Urinary bladder (tissue), 4 donors: ENCODE measurements around the gene REEP6. TPM values are rescaled to one million over a fixed set of nuclear protein-coding genes. Genes with fewer than 3 reads are reported as not detected.

ENCODE experiments used
- DNase-seq: peaks from one replicate; pipeline ENCODE4 v3.0.0-alpha.2; 2015; ENCODE audit errors: extremely low spot score
- H3K27ac ChIP-seq: one replicate; pipeline ENCODE4 v1.5.1; 2013; ENCODE audit warnings: low read depth, mild to moderate bottlenecking, moderate library complexity
- H3K36me3 ChIP-seq: one replicate; pipeline ENCODE4 v1.6.1; 2013; ENCODE audit warnings: mild to moderate bottlenecking, moderate library complexity; ENCODE audit not compliant: insufficient read depth
- H3K4me1 ChIP-seq: one replicate; pipeline ENCODE4 v1.6.1; 2013; ENCODE audit warnings: mild to moderate bottlenecking, moderate library complexity; ENCODE audit not compliant: insufficient read depth
- H3K4me3 ChIP-seq: one replicate; pipeline ENCODE4 v1.5.1; 2013; ENCODE audit warnings: low read depth, low read length
- whole genome bisulfite sequencing: extraction: QIAGEN DNeasy Blood & Tissue Kit; methylation state at CpG from one replicate; pipeline ENCODE4 v1.1.7; 2013; 5-methylcytosine and 5-hydroxymethylcytosine counted together
- polyA plus RNA-seq: library from polyadenylated mRNA; stranded (reverse); fragments of 200-250 nt; gene quantifications from one replicate; pipeline ENCODE4 v1.2.3, GENCODE V29; 2013
- total RNA-seq: library from RNA; depleted of rRNA; stranded (reverse); fragments of >200 nt; gene quantifications from one replicate; pipeline ENCODE4 v1.2.3, GENCODE V29; 2014
- donor health status: healthy with polysubstance abuse.
- donor health status: healthy.

The REEP6 gene
- total and polyA plus RNA-seq, 2 donors = 4.9 to 11.3 TPM

GRCh38 chr19:1520203-1520780 is 29.3 kb downstream of the REEP6 start:
- Histone ChIP-seq H3K27ac (no peak overlapping the region), H3K36me3 (no peaks in the 10 kb centered on the region), H3K4me1 (no peaks in the 10 kb centered on the region), H3K4me3 (no peak overlapping the region)
- 81% methylated on average over 17 of the region's 17 CpGs for WGBS
- no peak for DNase-seq

DNA sequence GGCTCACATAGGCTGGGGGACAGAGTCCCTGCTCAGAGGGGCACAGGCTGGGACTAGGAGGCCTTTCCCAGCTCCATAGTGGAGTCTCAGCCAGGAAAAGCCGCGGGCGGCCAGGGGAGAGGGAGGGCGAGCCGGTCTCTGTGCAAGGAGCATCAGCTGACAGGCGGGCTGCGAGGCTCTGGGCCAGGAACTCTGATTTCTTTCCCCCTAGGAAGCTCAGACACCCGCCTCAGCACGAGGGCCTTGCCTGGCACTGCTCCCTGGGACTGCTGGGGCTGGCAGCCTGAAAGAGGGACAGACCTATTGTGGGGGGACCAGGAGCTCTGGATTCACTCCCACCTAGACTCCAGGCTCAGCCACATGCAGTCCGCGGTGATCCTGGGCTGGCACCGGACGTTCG is 30.7 kb downstream of the REEP6 start:
- Histone ChIP-seq H3K36me3 (no peaks in the 10 kb centered on the region), H3K4me1 (no peaks in the 10 kb centered on the region), H3K27ac (no peak overlapping the region), H3K4me3 (no peak overlapping the region)
- 30% methylated on average over 14 of the region's 14 CpGs for WGBS
- DNase-seq = no peak

GRCh38 chr19:1522061-1522460 is 31.1 kb downstream of the REEP6 start:
- Histone ChIP-seq H3K36me3 (no peaks in the 10 kb centered on the region), H3K4me1 (no peaks in the 10 kb centered on the region), H3K27ac (no peak overlapping the region), H3K4me3 (no peak overlapping the region)
- DNase-seq = no peak
- 52% methylated on average over 10 of the region's 10 CpGs for WGBS

DNA sequence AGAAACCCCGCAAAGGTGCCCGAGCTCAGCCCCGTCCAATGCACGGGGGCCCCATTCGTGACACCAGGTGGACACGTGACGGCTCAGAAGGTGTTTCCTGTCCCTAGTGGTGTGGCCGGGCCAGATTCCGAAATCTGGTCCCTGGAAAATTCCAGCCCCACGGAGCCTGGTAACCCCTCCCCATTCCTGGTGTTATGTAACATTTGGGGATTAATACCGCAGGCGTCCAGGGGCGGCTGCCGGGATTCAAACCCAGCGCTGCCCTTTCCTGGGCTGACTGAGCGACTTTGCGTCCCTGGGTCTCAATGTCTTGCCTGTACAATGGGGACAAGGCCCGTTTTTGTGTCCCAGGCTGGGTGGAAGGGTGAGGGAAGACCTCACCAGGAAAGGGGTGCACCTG is 31.9 kb downstream of the REEP6 start:
- H3K4me1 ChIP-seq = no peaks in the 10 kb centered on the region
- no peak overlapping the region for H3K27ac ChIP-seq
- H3K36me3 ChIP-seq = no peaks in the 10 kb centered on the region
- 67% methylated on average over 18 of the region's 18 CpGs for WGBS
- no peak for DNase-seq
- H3K4me3 ChIP-seq = no peak overlapping the region

- no peak within 1 kb of the TSS for H3K27ac ChIP-seq
- H3K4me3 ChIP-seq = peak within 1 kb of the TSS; percentile 25
- WGBS = 8% methylated on average over 92 of the region's 92 CpGs
Measured at GRCh38 chr19:1523412-1524286, 32.7 kb downstream of the REEP6 start, which contains the start of gene PLK5. PLK5 (plus strand) TSS chr19:1524077; CDS start chr19:1526997, 2,920 bp downstream.

GRCh38 chr19:1524287-1524971 is 33.4 kb downstream of the REEP6 start:
- H3K4me1 ChIP-seq = no peaks in the 10 kb centered on the region
- peak overlapping the region; percentile 25 for H3K4me3 ChIP-seq
- DNase-seq = no peak
- WGBS = 9% methylated on average over 49 of the region's 49 CpGs
- no peaks in the 10 kb centered on the region for H3K36me3 ChIP-seq
- no peak overlapping the region for H3K27ac ChIP-seq

More at GRCh38 chr19:1523412-1524286, 32.7 kb downstream of the REEP6 start, which contains the start of gene PLK5:
- no peaks in the 10 kb centered on the region for H3K36me3 ChIP-seq
- DNase-seq = no peak
- no peaks in the 10 kb centered on the region for H3K4me1 ChIP-seq

DNA sequence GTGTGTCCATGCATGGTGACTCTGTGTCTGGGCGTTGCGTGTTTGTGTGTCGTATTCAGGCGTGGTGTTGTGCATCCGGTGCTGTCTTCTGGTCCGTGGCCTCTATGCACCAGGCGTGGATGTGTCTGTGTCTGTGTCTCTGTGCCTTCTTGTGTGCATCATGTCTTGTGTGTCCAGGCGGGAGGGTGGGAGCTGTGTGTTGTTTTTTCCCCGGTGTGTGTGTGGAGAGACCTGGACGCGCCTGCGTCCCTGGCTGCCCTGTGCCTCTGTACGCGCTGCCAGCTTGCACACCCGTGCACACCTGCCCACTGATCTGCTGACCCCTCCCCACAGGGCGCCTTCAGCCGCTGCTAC is 34.0 kb downstream of the REEP6 start:
- DNase-seq = no peak
- H3K27ac ChIP-seq = no peak overlapping the region
- H3K36me3 ChIP-seq = no peaks in the 10 kb centered on the region
- H3K4me3 ChIP-seq = no peak overlapping the region
- no peaks in the 10 kb centered on the region for H3K4me1 ChIP-seq
- WGBS = 65% methylated on average over 17 of the region's 17 CpGs

GRCh38 chr19:1525343-1525742 is 34.4 kb downstream of the REEP6 start:
- Histone ChIP-seq H3K4me1 (no peaks in the 10 kb centered on the region), H3K36me3 (no peaks in the 10 kb centered on the region), H3K27ac (no peak overlapping the region), H3K4me3 (no peak overlapping the region)
- 68% methylated on average over 31 of the region's 31 CpGs for WGBS
- DNase-seq = no peak

DNA sequence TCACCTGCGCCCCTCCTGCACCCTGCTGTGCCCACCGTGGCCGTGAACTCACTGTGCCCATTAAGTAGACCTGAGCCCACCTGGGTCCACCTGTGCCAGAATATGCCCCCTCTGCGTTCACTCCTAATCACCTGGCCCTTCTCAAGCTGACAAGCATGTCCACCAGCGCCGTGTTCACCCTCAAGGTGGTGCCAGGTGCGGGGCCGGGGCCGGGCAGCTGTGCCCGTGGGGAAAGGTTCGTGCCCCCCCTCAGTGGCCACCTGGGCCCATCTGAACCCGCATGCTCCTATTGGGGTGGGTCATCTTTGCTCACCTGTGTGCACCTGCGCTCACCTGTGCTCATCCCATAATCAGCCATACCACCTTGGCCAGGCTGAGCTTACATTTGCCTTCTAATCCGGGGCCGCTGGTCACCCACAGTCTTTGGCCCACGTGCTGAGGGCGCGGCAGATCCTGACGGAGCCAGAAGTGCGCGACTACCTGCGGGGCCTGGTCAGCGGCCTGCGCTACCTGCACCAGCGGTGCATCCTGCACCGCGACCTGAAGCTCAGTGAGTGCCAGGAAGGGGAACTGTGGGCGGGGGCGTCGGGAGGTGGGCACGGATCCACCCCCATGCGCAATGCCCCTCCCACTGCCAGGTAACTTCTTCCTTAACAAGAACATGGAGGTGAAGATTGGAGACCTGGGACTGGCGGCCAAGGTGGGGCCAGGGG is 35.2 kb downstream of the REEP6 start:
- no peak for DNase-seq

DNA sequence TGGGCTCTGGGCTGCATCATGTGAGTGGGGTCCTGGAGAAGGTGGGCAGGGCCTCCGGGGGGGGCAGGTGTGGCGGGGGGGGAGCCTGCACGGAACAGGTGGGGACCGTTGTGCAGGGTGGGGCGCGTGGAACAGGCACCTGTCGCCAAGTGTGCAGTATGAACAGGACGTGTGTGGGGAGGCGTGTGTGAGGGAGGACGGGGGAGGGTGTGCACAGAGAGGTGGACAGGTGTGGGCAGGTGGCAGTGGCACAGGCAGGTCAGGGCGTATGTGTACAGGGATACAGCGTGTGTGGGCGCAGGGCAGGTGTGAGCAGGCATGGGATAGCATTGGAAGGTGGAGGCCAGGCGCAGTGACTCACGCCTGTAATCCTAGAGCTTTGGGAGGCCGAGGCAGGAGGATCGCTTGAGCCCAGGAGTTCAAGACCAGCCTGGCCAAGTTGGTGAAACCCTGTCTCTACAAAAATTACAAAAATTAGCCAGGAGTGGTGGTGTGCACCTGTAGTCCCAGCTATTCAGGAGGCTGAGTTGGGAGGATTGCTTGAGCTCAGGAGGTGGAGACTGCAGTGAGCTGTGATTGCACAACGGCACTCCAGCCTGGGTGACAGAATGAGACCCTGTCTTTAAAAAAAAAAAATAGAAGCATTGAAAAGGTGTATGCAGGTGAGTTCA is 36.1 kb downstream of the REEP6 start:
- Histone ChIP-seq H3K4me3 (no peak overlapping the region), H3K4me1 (no peaks in the 10 kb centered on the region), H3K27ac (no peak overlapping the region), H3K36me3 (no peaks in the 10 kb centered on the region)
- WGBS = 80% methylated on average over 18 of the region's 18 CpGs
- DNase-seq = no peak

More for the DNA sequence above, 35.2 kb downstream of the REEP6 start:
- WGBS = 82% methylated on average over 33 of the region's 33 CpGs
- Histone ChIP-seq H3K36me3 (no peaks in the 10 kb centered on the region), H3K4me1 (no peaks in the 10 kb centered on the region), H3K4me3 (no peak overlapping the region), H3K27ac (no peak overlapping the region)

GRCh38 chr19:1527650-1528309 is 36.8 kb downstream of the REEP6 start:
- Histone ChIP-seq H3K4me1 (no peaks in the 10 kb centered on the region), H3K36me3 (no peaks in the 10 kb centered on the region), H3K27ac (no peak overlapping the region), H3K4me3 (no peak overlapping the region)
- 84% methylated on average over 27 of the region's 27 CpGs for WGBS
- no peak for DNase-seq

DNA sequence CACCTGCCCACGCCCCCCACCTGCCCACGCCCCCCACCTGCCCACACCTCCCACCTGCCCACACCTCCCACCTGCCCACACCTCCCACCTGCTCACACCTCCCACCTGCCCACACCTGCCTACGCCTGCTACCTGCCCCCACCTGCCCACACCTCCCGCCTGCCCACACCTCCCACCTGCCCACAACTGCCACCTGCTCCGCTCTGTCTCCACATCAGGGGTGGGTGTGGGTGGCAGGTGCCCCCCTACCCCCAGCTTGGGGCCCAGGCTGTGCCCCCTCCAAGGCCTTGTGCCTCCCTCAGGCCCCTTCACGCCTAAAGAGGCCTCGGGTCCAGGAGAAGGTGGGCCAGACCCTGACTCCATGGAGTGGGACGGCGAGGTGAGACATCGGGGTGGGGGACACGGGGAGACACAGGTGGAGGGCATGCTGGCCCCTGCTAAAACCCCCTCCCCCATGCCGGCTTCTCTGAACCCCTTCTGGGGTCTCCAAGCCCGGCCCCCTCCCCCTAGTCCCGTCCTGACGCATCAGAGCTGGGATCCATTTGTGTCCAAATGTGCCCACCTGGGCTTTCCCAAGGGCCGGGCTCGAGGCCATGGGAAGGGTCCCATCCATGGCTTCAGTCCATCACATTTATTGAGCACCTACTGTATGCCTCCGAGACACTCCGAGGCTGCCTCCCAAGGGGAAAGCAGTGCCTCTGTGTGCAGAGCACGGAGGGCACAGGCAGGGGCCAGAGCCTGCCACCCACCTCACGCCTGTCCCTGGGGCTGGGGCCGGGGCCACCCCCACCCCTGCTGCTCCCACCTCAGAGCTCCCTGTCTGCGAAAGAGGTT is 37.8 kb downstream of the REEP6 start:
- WGBS = 81% methylated on average over 22 of the region's 23 CpGs
- no peak overlapping the region for H3K4me3 ChIP-seq
- no peak for DNase-seq
- no peaks in the 10 kb centered on the region for H3K36me3 ChIP-seq
- H3K4me1 ChIP-seq = no peaks in the 10 kb centered on the region
- no peak overlapping the region for H3K27ac ChIP-seq
